HG02840 (cell line): ENCODE results near the gene RPTOR.

ENCODE experiments used
- ATAC-seq: cut with Tn5 transposase; IDR thresholded peaks from one replicate; pipeline ENCODE4 v1.9.1; 2021; ENCODE audit warnings: mild to moderate bottlenecking, moderate library complexity, moderate number of reproducible peaks; ENCODE audit not compliant: unreplicated experiment, low FRiP score

Gene RPTOR

DNA sequence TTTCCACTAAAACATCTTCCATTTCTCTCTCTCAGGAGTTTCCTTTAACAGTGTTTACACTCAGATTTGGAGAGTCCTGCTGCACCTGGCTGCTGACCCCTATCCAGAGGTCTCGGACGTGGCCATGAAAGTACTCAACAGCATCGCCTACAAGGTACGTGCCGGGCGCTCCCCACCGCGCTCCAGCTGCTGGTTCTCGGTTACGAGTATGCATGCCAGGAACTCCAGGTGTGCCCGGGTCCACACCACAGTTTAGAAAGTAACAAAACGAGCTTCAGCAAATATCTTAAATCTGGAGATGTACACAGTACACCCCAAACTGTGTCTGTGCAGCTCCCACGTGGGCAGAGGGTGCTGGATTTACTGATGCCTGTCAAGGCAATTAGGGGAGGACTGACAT lies 364.1 kb downstream of the RPTOR start:
- ATAC-seq = no peak

DNA sequence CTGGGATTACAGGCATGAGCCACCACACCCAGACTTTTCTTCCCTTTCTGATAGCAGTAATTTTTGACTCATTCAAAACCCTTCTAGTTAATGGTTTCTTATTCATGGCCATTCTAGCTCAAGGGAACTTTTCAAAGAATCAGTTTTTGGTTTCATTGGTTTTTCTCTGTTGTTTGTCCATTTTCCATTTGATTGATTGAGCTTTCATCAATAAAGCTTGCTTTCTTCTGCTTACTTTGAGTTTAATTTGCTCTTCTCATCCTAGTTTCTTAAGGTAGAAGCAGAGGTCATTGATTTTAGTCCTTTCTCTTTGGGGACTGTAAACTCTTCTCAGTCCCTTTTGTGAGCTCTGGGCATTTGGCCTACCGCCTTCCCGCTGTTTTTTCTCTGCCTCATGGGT lies 365.0 kb downstream of the RPTOR start:
- no peak for ATAC-seq

DNA sequence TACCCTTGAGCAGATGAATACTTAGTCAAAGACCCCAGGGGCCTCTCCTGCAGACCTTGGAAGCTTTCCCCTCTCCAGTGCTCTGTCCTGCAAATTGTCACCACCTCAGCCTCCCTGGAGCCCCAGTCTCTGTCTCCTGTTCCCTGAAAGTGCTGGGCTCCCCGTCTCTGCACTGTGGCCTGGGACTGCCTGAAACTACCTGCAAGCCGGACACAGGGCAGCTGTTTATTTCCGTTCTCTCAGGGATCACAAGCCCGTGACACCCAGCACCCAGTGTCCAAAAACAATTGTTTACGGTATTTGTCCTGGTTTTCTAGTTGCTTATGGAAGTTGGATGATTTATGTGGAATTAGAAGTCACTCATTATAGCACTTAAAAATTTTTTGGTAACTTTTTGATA lies 365.4 kb downstream of the RPTOR start:
- no peak for ATAC-seq

DNA sequence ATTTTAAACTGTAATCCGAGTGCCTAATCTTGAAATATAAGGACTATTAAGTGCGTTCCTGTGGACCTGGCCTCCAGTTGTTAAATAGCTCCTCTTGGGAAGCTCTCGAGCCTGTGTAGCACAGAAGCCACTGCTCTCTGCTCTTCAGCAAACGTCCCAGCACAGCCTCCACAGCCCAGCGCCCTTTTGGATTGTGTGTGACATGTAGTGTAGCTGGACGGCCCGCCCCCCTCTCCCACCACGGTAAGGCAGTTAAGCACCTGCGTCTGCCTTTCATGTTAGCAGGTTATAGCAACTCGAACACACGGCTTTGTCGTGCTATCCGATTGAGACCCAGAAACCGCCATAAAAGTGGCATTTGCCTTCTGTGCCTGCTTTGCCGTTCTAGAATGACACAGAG lies 367.8 kb downstream of the RPTOR start:
- no peak for ATAC-seq

DNA sequence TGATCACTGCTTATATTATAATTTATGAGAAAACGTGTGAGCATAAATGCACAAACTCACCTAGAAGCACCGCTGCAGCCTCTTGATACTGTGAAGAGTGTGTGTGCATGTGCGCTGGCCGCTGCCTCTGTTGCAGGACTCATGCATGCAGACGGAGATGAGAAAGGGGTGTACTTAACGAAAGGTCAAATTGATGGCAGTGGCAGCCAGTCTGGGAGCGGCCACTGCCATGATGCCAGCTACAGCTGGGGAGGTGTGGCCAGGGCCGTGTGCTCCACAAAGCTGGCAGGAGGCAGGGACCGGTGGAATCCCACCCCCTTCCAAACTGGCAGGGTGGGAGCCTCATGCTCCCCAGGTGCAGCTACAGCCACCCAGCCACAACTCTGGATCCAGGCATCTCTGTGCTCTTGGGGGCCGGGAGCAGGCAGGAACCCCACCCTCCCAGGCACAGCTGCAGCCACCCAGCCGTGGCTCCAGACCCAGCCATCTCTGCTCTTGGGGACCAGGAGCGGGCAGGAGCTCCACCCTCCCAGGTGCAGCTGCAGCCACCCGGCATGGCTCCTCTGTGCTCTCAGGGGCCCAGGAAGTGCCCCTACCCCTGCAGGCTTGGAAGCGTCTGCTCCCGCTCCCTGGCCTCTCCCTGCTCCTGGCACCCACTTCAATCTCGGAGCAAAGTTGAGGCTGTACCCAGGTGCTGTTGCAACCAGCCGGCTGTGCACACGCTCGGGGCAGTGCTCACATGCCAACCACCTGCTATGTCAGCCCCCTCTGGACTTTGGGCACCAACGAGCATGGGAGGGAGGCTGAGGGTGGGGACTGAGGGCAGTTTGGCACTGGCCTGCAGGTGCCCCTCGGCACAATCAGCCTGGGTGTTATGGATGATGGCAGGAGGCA lies 369.5 kb downstream of the RPTOR start:
- ATAC-seq = no peak

DNA sequence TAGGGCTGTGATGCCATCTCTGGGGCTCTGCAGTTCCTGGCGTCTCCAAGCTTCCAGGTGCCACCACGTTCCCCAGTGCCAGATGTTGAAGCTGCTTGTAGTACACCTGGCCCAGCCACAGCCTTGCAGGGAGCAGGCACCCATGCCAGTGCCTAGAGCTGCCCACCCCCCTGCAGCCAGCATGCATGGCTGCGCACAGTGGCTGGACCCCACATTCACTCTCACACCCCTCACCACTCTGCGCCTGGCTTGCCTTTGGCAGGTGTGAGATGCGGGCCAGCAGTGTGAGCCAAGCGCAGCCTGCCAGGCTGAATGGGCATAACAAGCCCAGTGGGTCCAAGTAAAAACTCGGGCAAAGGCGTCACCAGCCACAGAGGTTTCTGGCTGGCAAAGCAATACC lies 371.6 kb downstream of the RPTOR start:
- ATAC-seq = no peak

DNA sequence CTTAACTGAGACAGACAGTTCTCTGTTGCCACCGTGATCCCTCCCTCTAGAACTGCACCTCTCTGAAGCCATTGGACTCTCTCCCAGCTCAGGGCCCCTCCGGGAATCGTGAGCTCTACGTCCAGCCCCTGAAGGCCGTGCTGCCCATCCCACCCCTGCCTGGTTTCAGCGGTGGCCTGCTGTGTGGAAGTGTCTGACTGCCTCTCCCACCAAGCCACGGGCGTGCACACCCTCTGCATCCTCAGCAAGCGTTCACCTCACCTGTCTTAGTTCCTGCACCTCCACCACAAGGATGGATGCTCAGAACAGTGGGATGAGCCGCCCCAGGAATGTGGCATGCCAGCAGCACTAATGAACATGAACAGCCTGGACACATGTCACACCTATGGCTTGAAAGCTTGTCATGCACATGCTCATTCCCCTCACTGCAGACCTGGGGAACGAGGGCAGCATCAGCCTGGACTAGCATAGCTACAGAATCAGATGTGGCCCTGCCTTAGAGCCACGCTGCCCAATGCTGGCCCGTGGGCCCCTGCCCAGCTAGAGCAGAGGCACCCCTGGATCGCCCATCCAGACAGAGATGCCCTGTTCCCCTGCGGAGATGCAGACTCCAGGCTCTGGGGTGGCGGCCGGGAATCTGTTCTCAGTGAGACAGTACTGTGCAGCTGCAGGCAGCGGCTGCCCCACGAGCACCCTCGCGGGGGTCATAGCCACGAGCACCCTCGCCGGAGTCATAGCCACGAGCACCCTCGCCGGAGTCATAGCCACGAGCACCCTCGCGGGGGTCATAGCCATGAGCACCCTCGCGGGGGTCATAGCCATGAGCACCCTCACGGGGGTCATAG lies 373.3 kb downstream of the RPTOR start:
- no peak for ATAC-seq

DNA sequence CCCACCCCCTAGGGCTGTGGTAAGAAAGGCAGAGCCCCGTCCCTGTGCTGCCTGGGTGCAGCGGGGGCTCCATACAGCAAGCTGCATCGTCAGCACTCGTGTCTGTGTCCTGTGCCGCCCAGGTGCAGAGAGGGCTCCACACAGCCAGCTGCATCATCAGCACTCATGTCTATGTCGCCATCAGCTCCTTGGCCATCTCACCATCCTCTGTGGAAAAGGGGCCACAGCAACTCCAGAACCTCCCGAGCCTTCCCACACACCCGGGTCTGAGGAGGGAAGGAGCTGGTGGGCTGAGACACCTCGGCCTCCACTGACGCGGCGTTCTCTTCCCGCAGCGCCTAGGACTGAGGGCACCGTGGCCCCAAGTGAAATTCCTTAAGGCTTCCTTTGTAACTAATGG lies 374.1 kb downstream of the RPTOR start:
- no peak for ATAC-seq

DNA sequence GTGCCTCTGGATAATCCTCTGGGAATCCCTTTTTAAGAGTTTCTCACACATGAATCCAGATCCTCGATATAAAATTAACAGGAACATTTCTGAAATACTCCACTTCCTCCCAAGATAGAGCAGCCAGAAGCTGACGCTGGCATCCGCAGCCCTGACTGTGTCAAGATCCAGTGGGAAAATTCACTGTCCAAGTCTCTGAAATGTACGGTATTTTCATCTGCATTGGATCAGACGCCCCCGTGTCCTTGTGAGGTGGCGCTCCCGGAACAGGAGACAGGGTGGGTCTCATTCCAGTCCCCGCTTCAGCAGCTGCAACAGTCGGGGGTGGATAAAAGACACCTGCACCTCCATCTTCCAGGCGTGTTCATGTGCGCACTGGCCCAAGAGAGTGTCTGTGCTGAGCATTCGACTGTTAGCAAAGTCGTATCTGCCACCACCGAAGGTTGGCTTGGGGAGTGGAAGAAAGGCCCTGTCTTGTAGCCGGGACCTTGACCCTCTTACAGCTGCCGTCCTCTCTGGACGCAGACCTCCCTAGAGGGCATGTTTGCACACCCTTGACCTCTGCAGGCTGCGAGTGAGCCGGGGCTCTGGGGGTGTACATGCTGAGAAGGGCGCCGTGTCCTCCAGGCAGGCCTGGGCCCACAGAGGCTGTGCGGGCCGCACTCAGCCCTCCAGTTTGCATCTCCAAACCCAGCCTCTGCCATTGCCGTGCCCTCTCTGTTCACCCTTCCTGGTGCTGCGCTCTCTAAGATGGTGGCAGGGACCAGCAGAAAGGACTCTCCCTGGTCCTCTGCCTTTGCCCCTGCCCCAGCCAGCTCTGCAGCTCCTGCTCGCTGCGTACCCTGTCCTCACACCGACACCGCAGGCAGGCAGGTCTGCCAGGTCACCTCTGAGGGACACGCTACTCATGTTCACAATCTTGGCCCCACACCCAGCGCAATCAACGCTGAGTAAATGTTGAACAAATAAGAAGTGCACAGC lies 375.0 kb downstream of the RPTOR start:
- ATAC-seq = no peak

DNA sequence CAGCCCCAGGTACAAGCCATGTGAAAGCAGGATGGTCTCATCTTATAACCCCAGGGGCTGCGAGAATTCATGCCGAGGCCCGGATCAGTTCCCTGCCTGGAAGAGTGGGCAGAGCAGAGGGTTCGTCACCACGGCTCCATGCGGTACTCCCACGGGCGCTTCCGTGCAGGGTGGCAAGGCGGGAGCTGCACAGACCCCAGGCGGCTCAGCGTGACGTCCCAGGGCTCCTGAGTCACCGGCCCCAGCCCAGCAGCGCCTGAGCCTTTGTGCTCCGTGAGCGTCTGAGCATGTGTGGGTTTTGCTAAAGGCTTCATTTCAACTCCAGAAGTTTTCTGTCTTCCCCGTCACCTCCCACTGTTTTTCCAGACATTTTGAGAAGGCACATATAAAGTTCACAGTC lies 375.8 kb downstream of the RPTOR start:
- ATAC-seq = no peak

DNA sequence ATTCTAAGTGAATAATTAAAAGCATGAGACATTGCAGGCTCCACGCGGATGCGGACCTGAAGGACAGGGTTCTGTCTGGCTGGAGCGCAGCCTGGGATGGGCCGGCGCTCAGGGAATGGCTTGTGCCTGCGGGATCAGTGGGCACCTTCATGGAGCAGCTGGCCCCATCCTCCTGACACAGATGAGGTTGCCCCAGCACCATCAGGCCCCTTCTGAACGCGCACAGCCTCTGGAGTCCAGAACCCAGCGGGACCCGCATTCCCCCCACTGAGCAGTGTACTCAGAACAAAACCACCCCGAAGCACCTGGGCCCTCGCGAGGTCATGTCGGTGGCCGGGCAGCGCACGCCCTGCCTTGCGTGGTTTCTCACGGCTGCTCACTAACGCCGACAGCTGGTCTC lies 376.5 kb downstream of the RPTOR start:
- no peak for ATAC-seq

DNA sequence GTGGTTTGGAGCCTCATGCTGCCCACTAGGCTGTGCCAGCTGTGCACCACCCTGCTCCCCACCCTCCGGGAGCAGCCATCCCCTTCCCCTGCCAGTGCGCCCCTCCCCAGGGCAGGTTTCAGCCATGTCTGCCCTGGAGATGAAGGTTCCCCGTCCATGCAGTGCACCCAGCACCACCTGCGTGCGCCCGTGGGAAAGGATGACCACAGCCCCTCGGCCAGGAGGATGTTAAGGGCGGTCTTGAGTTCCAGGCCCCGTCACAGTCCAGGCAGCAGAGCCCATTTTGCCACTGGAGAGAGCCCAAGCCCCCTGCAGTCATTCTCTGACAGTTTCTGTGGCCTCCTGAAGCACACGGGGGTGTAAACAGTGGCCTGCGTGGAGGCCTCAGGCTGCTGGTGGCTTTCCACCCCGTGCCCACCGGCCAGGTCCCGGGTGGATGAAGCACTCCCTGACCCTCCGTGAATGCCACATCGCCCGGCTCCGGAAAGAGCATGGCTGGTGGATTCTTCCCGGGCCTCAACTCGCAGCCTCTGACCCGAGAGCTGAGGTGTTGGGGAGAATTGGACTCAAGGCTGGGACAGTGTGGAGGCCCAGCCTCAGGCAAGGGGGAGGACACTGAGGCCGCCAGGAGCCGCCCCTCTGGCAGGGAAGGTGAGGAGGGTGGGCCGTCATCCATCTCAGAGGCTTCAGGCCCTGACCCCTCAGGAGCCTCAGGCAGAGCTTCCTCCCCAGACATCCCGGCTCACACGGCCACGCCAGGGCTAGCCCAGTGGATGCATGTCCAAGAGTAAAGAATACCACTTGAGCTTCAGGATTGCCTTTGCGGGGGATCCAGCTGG lies 377.3 kb downstream of the RPTOR start:
- ATAC-seq = no peak

DNA sequence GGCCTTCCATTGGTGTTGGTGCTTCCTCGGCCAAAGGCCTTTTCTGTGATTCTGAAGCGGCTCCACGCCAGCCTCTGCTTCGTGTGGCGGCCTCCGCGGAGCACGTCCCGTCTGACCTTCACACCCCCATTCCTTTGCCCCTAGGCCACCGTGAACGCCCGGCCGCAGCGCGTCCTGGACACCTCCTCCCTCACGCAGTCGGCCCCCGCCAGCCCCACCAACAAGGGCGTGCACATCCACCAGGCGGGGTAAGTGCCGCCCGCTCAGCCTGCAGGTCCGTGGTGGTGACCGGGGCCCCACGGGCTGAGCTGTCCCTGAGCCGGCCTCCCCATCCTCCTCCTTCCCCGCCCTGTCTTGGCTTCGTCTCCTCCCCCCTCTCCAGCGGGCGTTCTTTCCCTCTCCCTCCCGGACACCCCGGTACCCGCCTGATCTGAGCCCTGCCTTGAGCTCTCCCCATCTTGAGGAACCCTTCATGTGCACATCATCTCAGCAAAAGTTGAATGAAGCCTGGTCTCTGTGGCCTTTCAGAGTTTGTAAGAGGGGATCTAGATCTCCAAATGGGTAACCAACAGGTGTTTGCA lies 378.0 kb downstream of the RPTOR start:
- no peak for ATAC-seq

DNA sequence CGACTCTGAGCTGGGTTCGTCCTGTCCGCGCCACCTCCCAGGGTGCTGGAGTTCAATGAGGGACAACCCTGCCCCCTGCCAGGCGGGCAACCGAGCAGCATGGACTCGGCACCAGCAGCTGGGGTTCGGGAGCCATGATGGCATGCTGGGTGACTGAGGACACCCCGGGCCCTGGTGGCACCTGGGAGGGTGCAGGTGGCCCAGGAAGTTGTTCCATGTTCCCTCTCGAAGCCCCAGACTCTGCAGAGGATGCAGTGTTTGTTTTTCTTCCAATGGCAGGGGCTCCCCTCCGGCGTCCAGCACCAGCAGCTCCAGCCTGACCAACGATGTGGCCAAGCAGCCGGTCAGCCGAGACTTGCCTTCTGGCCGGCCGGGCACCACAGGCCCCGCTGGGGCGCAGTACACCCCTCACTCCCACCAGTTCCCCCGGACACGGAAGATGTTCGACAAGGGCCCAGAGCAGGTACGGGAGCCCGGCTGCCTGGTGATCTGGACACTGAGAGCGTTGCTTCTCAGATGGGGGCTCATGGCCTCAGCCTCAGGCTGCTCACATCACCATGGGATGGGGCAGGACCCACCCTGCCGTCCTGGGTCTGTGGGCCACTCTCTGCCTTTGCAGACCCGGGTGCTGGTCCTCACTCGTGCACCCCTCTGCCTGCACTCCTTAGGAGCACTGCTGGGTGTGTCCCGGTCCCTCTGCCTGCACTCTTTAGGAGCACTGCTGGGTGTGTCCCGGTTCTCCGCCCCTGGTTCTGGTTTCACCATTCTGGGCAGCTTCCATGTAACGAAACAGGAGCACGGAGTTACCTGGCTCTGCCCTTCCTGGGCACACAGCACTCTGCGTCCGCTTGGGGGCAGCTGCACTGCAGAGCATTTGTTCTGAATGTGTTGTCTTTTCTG lies 378.8 kb downstream of the RPTOR start:
- ATAC-seq = no peak

DNA sequence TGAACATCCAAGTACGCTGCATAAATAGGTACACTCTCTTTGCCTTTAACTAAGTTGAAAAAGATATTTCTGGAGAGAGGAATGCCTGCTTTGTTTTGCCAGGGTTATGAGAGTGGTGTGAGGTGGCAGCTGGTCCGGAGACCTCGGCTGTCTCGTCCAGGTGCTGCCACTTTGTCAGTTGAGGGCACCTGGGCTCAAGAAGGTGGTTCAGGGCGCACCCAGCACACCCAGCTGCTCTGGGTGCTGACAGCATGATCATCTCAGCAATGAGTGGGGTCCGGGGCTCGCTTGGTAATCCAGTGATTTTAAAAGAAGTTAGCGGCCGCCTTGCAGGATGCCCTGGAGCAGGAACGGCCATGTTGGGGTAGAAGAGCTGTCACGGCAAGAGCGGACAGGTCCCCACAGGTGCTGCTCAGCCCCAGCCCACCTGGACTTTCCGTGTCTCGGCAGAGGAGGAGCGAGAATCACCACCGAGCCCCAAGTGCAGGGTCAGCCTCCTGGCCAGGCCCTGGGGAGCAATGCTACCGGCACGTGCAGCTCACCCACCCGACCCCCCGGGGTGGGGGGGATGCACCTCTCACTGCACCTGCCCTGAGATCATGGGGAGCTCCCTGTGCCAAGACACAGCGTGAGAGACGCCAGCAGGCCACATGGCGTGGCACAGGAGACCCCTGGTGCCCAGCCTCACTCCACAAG lies 379.6 kb downstream of the RPTOR start:
- no peak for ATAC-seq

DNA sequence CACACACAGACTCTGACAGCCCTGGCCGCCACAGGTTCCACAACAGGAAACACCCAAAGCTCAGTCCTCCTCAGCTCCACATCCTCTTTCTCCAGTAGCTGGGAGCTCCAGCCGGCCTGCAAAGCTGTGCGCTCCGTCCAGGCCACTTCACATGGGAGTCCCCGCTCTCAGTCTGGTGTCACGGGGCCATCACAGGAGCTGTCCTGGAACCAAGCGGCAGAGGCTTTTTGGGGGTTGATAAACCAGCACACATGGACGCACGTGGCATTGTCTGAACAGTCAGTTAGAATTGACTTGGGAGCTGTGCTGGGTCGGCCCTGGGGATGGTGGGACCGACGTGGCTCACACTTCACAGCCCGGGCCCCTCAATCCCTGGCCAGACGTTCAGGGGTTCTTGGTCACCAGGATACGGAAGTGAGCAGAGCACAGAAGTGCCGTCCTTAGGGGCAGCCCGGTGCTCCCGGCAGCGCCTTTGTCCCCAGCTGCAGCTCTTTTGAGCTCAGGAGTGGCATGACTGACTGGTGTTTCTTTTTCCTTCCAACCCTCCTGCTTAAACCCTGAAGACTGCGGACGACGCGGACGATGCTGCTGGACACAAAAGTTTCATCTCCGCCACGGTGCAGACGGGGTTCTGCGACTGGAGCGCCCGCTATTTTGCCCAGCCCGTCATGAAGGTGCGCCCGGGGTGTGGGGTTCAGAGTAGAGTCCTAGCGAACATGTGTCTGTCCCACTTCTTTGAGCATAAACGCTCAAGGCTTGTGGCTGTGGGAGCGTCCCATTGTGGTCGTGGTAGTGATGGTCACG lies 380.4 kb downstream of the RPTOR start:
- no peak for ATAC-seq
